HG03103 (cell line): ENCODE measurements around the gene NPSR1.
"Not testable (repeated sequence)": the region's sequence is repeated elsewhere in the genome, so short reads cannot be mapped to it uniquely, and the experiment has no call there.

Source experiments
- ATAC-seq: cut with Tn5 transposase; IDR thresholded peaks from one replicate; pipeline ENCODE4 v1.9.1; 2021; ENCODE audit warnings: low read depth; ENCODE audit not compliant: unreplicated experiment

Gene NPSR1

GRCh38 chr7:34866222-34866621, 208.2 kb downstream of the NPSR1 start:
- ATAC-seq, result not testable (repeated sequence)

- not testable (repeated sequence) for ATAC-seq
Measured at GRCh38 chr7:34867341-34867740, 209.3 kb downstream of the NPSR1 start.

- not testable (repeated sequence) for ATAC-seq
Measured at GRCh38 chr7:34868602-34869001, 210.6 kb downstream of the NPSR1 start.

- no peak for ATAC-seq
Measured at GRCh38 chr7:34869057-34869456, 211.0 kb downstream of the NPSR1 start.

GRCh38 chr7:34870041-34870440, 212.0 kb downstream of the NPSR1 start:
- not testable (repeated sequence) for ATAC-seq

GRCh38 chr7:34874329-34874728, 216.3 kb downstream of the NPSR1 start:
- not testable (repeated sequence) for ATAC-seq

- ATAC-seq, result no peak
Measured at GRCh38 chr7:34875481-34875880, 217.5 kb downstream of the NPSR1 start.

GRCh38 chr7:34878944-34879735, 221.1 kb downstream of the NPSR1 start:
- not testable (repeated sequence) for ATAC-seq

- ATAC-seq, result no peak
Measured at GRCh38 chr7:34879871-34880270, 221.9 kb downstream of the NPSR1 start.

- not testable (repeated sequence) for ATAC-seq
Measured at GRCh38 chr7:34883855-34884254, 225.8 kb downstream of the NPSR1 start.

GRCh38 chr7:34886856-34887255, 228.8 kb downstream of the NPSR1 start:
- no peak for ATAC-seq

GRCh38 chr7:34889951-34890350, 231.9 kb downstream of the NPSR1 start:
- no peak for ATAC-seq

GRCh38 chr7:34895202-34895601, 237.2 kb downstream of the NPSR1 start:
- no peak for ATAC-seq
